Activated CD4-positive, alpha-beta T cell treated with anti-CD3 and anti-CD28 coated beads for 36 hours (primary cell): ENCODE measurements around the gene AP3D1. TPM values are rescaled to one million over a fixed set of nuclear protein-coding genes. Genes with fewer than 3 reads are reported as not detected.

Source experiments
- ATAC-seq: fragments of 200-7000 bp; cut with Tn5 transposase; one replicate; pipeline ENCODE4 v1.10.0; 2021; ENCODE audit warnings: mild to moderate bottlenecking, moderate library complexity
- CTCF ChIA-PET: fragments of 350-600 bp; sonication (Branson Sonifier 250); formaldehyde crosslinking; loops from one replicate; lab custom pipeline; 2021; ENCODE audit warnings: antibody characterized with exemption; lab: Charles Lee
- POLR2A ChIA-PET: fragments of 350-600 bp; sonication (Branson Sonifier 250); formaldehyde crosslinking; loops from one replicate; lab custom pipeline; 2021; ENCODE audit warnings: antibody characterized with exemption, inconsistent platforms; lab: Charles Lee
- DNase-seq: peaks from one replicate; pipeline ENCODE4 v3.0.0-alpha.2; 2020
- H3K27ac Mint-ChIP-seq: one replicate; pipeline ENCODE4 v1.8.0; 2021; ENCODE audit warnings: mixed read lengths
- H3K27me3 Mint-ChIP-seq: one replicate; pipeline ENCODE4 v1.8.0; 2021; ENCODE audit warnings: mixed read lengths
- H3K36me3 Mint-ChIP-seq: one replicate; pipeline ENCODE4 v1.8.0; 2021; ENCODE audit warnings: low read depth, mixed read lengths
- H3K4me1 Mint-ChIP-seq: one replicate; pipeline ENCODE4 v1.8.0; 2021; ENCODE audit warnings: mixed read lengths
- H3K4me3 Mint-ChIP-seq: one replicate; pipeline ENCODE4 v1.8.0; 2021; ENCODE audit warnings: mild to moderate bottlenecking, moderate library complexity, mixed read lengths
- H3K9me3 Mint-ChIP-seq: one replicate; pipeline ENCODE4 v1.8.0; 2021; ENCODE audit warnings: low read depth, mixed read lengths
- intact Hi-C, 2 experiments: fragments of 100-400 bp; cut with DNase I in 1 of 2; cut with micrococcal nuclease in 1 of 2; formaldehyde crosslinking; loops; one replicate each; pipeline versions ENCODE4 v1.14.2 to v1.15.1; 2022 to 2024; cut with DNase I, micrococcal nuclease
- total RNA-seq, 2 experiments: library from RNA; stranded (reverse); gene quantifications; one replicate each; pipeline ENCODE4 v1.2.3, GENCODE V29; 2021

AP3D1 gene
- total RNA-seq, 2 experiments from 2014 or later, result 82.7 to 105 TPM

- no peaks in the 10 kb centered on the region for H3K9me3 Mint-ChIP-seq
- ATAC-seq, result no peak
- peaks cover 6% of the 10 kb centered on the region for H3K4me1 Mint-ChIP-seq
- DNase-seq, result no peak
- ChIA-PET CTCF (interaction anchor here (1.2 kb wide), 1 partner anchor 93 kb away, joined by 3 read pairs; no protein-coding TSS in a partner anchor), POLR2A (no interaction called here)
- peaks cover 21% of the 10 kb centered on the region for H3K36me3 Mint-ChIP-seq
- H3K27me3 Mint-ChIP-seq, result no peaks in the 10 kb centered on the region
- H3K4me3 Mint-ChIP-seq, result no peak overlapping the region
- no peak overlapping the region for H3K27ac Mint-ChIP-seq
- intact Hi-C loops, result no loop called here
Measured at GRCh38 chr19:2180881-2181632, 29.7 kb upstream of the AP3D1 start.

GRCh38 chr19:2180114-2180513 is 28.7 kb upstream of the AP3D1 start:
- intact Hi-C loops, result no loop called here
- H3K36me3 Mint-ChIP-seq, result peaks cover 15% of the 10 kb centered on the region
- H3K4me3 Mint-ChIP-seq, result no peak overlapping the region
- H3K4me1 Mint-ChIP-seq, result peaks cover 9% of the 10 kb centered on the region
- CTCF ChIA-PET, result no interaction called here
- DNase-seq (no peak), ATAC-seq (no peak)
- H3K9me3 Mint-ChIP-seq, result no peaks in the 10 kb centered on the region
- H3K27me3 Mint-ChIP-seq, result no peaks in the 10 kb centered on the region
- no peak overlapping the region for H3K27ac Mint-ChIP-seq
- POLR2A ChIA-PET, result no interaction called here

DNA sequence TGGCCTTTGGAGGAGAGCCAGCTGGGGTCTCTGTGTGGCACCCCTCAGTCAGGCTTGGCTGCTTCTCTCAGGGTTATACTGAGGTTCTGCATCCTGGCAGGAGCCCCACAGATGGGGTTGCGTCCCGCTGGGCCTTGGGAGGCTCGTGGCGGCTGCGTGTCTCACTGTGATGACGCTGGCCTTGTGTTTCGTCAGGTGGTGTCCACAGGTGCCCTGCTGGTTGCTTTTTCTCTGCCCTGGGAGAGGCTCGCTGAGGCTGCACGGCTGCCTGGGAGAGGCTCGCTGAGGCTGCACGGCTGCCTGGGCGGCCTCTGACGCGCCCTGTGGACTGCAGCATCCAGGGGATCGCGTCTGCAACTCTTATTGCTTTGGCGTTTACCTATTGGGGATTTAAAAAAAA is 27.7 kb upstream of the AP3D1 start:
- no peak overlapping the region for H3K27ac Mint-ChIP-seq
- peaks cover 11% of the 10 kb centered on the region for H3K4me1 Mint-ChIP-seq
- no peaks in the 10 kb centered on the region for H3K27me3 Mint-ChIP-seq
- H3K36me3 Mint-ChIP-seq, result peaks cover 16% of the 10 kb centered on the region
- intact Hi-C loops, result no loop called here
- POLR2A ChIA-PET, result no interaction called here
- no peak overlapping the region for H3K4me3 Mint-ChIP-seq
- no peaks in the 10 kb centered on the region for H3K9me3 Mint-ChIP-seq
- no peak for ATAC-seq
- no peak for DNase-seq
- CTCF ChIA-PET, result no interaction called here

DNA sequence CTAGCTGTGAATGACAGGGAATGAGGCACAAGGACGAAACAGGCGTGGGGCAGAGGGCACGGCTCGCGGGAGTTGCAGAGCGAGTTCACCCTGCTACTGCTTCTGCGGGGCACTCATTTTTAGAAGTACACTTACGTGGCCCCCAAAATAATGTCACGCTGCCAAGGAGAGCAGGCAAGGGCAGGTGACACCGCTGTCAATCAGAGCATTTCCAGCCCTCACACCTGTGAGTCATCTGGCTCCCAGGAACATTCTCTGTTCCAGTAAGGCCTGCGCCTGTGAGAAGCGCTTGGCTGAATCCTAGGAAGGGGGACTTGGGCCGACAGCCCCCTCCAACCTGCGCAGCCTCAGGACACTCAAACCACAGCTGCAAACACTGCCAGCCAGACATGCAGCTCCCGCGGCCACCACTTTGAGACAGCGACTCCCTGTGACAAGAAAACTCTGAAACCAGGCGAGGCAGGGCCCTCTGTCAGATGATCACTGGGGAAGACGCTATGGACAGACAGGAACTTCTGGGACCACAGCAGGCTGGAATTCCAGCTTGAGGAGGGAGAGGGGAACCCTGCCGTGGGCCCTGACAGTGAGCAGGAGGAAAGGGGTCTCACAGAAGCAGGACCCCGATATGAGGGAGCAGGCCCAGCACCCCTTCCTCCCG is 25.1 kb upstream of the AP3D1 start:
- ChIA-PET POLR2A (no interaction called here), CTCF (interaction anchor here (1.0 kb wide), 2 partner anchors 19 to 20 kb away, joined by 3 read pairs; no protein-coding TSS in a partner anchor)
- Mint-ChIP-seq H3K9me3 (no peaks in the 10 kb centered on the region), H3K4me1 (peaks cover 31% of the 10 kb centered on the region), H3K27me3 (no peaks in the 10 kb centered on the region), H3K36me3 (peaks cover 18% of the 10 kb centered on the region), H3K4me3 (no peak overlapping the region), H3K27ac (no peak overlapping the region)
- ATAC-seq (no peak), DNase-seq (no peak)
- intact Hi-C loops, result no loop called here

GRCh38 chr19:2175742-2176141 is 24.4 kb upstream of the AP3D1 start:
- H3K27ac Mint-ChIP-seq, result no peak overlapping the region
- POLR2A ChIA-PET, result no interaction called here

GRCh38 chr19:2173767-2174577 is 22.6 kb upstream of the AP3D1 start:
- Mint-ChIP-seq H3K4me3 (no peak overlapping the region), H3K36me3 (peaks cover 13% of the 10 kb centered on the region), H3K4me1 (peaks cover 51% of the 10 kb centered on the region), H3K9me3 (no peaks in the 10 kb centered on the region), H3K27me3 (no peaks in the 10 kb centered on the region), H3K27ac (no peak overlapping the region)
- CTCF ChIA-PET, result interaction anchor here (0.9 to 1.3 kb wide), 3 partner anchors 15 to 25 kb away, joined by 3 to 5 read pairs (median 4); no protein-coding TSS in a partner anchor
- DNase-seq (no peak), ATAC-seq (no peak)
- intact Hi-C loops, result no loop called here
- POLR2A ChIA-PET, result interaction anchor here (0.7 kb wide), 1 partner anchor 24 kb away, joined by 3 read pairs; no protein-coding TSS in a partner anchor

More at GRCh38 chr19:2175742-2176141, 24.4 kb upstream of the AP3D1 start:
- H3K27me3 Mint-ChIP-seq, result no peaks in the 10 kb centered on the region
- CTCF ChIA-PET, result interaction anchor here (1.0 kb wide), 1 partner anchor 20 kb away, joined by 3 read pairs; no protein-coding TSS in a partner anchor
- peaks cover 38% of the 10 kb centered on the region for H3K4me1 Mint-ChIP-seq
- H3K36me3 Mint-ChIP-seq, result peaks cover 15% of the 10 kb centered on the region
- DNase-seq, result no peak
- no peak overlapping the region for H3K4me3 Mint-ChIP-seq
- intact Hi-C loops, result no loop called here
- ATAC-seq, result no peak
- H3K9me3 Mint-ChIP-seq, result no peaks in the 10 kb centered on the region

- POLR2A ChIA-PET, result no interaction called here
Measured at GRCh38 chr19:2173388-2173766, 22.0 kb upstream of the AP3D1 start.

DNA sequence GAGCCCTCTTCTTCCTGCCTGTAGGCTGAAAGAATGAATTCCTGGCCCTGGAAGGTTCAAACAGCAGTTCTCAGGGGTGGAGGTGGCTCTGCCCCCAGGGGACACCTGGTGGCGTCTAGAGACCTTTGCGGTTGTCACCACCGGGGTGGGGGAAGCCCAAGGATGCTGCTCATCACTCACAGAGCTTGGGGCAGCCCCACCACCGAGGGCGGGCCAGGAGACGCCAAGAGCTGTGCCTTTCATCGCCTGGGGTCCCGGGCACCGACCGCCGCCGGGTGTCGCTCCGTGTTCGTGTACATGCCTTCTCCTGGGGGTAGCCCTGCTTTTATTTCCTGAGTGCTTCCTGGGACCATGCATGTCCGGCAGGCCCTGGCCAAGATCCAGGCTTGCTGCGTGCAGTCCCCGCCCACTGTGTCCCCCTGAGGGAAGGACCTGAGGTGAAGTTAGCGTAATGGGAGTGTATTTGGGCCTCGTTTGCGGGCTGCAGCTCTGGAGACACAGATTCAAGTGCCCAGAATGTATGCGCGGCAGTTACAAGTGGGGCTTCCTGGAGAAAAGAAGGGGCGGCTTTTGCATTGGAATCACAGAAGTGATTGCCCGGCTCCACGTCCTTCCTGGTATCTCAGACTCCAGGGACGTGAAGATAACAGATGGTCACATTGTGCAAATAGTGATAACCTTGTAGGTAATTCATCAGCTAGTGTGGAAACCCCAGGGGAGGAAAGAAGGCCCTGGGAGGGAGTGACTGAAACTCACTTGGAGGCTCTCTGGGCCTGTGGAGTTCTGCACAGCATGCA is 20.2 kb upstream of the AP3D1 start:
- Mint-ChIP-seq H3K4me1 (peaks cover 73% of the 10 kb centered on the region), H3K36me3 (peaks cover 22% of the 10 kb centered on the region), H3K9me3 (no peaks in the 10 kb centered on the region), H3K27ac (peak overlapping the region; percentile 66), H3K27me3 (no peaks in the 10 kb centered on the region), H3K4me3 (no peak overlapping the region)
- peak; percentile 94 for DNase-seq
- ATAC-seq, result peak; percentile 87
- ChIA-PET POLR2A (interaction anchor here (0.5 to 0.9 kb wide), 4 partner anchors 17 to 185 kb away, joined by 3 to 4 read pairs (median 3); no protein-coding TSS in a partner anchor), CTCF (interaction anchor here (0.6 to 1.5 kb wide), 8 partner anchors 8 to 662 kb away, joined by 3 to 5 read pairs (median 3); partner anchors contain the start of gene DOT1L)
- intact Hi-C loops, result loop anchor here in 1 of 2 experiments (2.0 kb wide), 1 partner anchor 15 kb away; no protein-coding TSS in a partner anchor

More at GRCh38 chr19:2173388-2173766, 22.0 kb upstream of the AP3D1 start:
- Mint-ChIP-seq H3K36me3 (peaks cover 17% of the 10 kb centered on the region), H3K27ac (no peak overlapping the region), H3K9me3 (no peaks in the 10 kb centered on the region), H3K27me3 (no peaks in the 10 kb centered on the region), H3K4me3 (no peak overlapping the region), H3K4me1 (peaks cover 57% of the 10 kb centered on the region)
- CTCF ChIA-PET, result interaction anchor here (1.0 kb wide), 1 partner anchor 26 kb away, joined by 3 read pairs; no protein-coding TSS in a partner anchor
- intact Hi-C loops, result no loop called here
- ATAC-seq (no peak), DNase-seq (no peak)

DNA sequence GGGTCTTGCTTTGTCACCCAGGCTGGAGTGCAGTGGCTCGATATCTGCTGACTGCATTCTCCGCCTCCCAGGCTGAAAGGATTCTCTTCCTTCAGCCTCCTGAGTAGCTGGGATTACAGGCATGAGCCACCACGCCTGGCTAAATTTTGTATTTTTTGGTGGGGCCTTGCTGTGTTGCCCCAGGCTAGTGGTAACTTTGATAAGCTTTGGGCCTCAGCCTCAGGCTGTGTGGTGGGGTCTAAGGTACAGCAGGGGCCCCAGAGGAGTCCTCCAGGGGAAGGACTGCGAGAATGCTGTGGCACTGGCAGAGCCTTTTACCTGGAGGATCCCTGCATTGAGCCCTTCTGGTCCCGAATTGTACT is 19.6 kb upstream of the AP3D1 start:
- Mint-ChIP-seq H3K27me3 (no peaks in the 10 kb centered on the region), H3K27ac (peak overlapping the region; percentile 66), H3K4me1 (peaks cover 72% of the 10 kb centered on the region), H3K4me3 (no peak overlapping the region), H3K9me3 (no peaks in the 10 kb centered on the region), H3K36me3 (peaks cover 24% of the 10 kb centered on the region)
- CTCF ChIA-PET, result interaction anchor here (1.0 to 1.5 kb wide), 5 partner anchors 12 to 221 kb away, joined by 3 to 5 read pairs (median 3); no protein-coding TSS in a partner anchor
- intact Hi-C loops, result loop anchor here in 1 of 2 experiments (2.0 kb wide), 1 partner anchor 14 kb away; no protein-coding TSS in a partner anchor
- DNase-seq (no peak), ATAC-seq (peak; percentile 27)
- POLR2A ChIA-PET, result interaction anchor here (0.5 to 0.7 kb wide), 2 partner anchors 77 to 185 kb away, joined by 3 read pairs; no protein-coding TSS in a partner anchor

- no peaks in the 10 kb centered on the region for H3K9me3 Mint-ChIP-seq
- intact Hi-C loops, result loop anchor here in 1 of 2 experiments (2.0 kb wide), 1 partner anchor 13 kb away; no protein-coding TSS in a partner anchor
- H3K27me3 Mint-ChIP-seq, result no peaks in the 10 kb centered on the region
- H3K4me1 Mint-ChIP-seq, result peaks cover 75% of the 10 kb centered on the region
- ChIA-PET POLR2A (no interaction called here), CTCF (interaction anchor here (0.6 to 1.5 kb wide), 2 partner anchors 69 to 104 kb away, joined by 3 to 5 read pairs; no protein-coding TSS in a partner anchor)
- no peak for ATAC-seq
- H3K27ac Mint-ChIP-seq, result no peak overlapping the region
- DNase-seq, result no peak
- H3K36me3 Mint-ChIP-seq, result peaks cover 27% of the 10 kb centered on the region
- no peak overlapping the region for H3K4me3 Mint-ChIP-seq
Measured at GRCh38 chr19:2170219-2170618, 18.9 kb upstream of the AP3D1 start.
